ENCODE data around the gene KRTAP9-4. TPM values are rescaled to one million over a fixed set of nuclear protein-coding genes. Genes with fewer than 3 reads are reported as not detected.
"Not testable (repeated sequence)": the region's sequence is repeated elsewhere in the genome, so short reads cannot be mapped to it uniquely, and the experiment has no call there.

The KRTAP9-4 gene, protein sequence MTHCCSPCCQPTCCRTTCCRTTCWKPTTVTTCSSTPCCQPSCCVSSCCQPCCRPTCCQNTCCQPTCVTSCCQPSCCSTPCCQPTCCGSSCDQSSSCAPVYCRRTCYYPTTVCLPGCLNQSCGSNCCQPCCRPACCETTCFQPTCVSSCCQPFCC
- not detected in 2 replicates for total RNA-seq (2021; fragmentation: NEBNext Ultra II Directional; extraction: Animal tissue kit (Norgen Biotek cat#: 25700))
- 0.13 TPM in 1 of 2 replicates, not detected in the other for polyA plus RNA-seq (2011; rRNA removed)
- not detected for polyA plus RNA-seq (2011; cell fraction: cytosol; rRNA removed)
- not detected for polyA plus RNA-seq (2011; cell fraction: nucleus; rRNA removed)
- polyA plus RNA-seq (2012, experiment 1 of 2) = not detected in 4 replicates
- not detected for polyA plus RNA-seq (2012, experiment 2 of 2)
- polyA plus RNA-seq (2013, experiment 1 of 2) = not detected
- not detected for polyA plus RNA-seq (2013, experiment 2 of 2)
- polyA minus RNA-seq (2011; rRNA and poly(A)+ RNA removed) = not detected in 2 replicates
- polyA minus RNA-seq (2011; cell fraction: cytosol; rRNA and poly(A)+ RNA removed) = not detected
- polyA minus RNA-seq (2011; cell fraction: nucleus; rRNA and poly(A)+ RNA removed) = not detected
- long read RNA-seq, experiment 1 = 0 reads
- long read RNA-seq, experiment 2 = 0 reads

- H3K4me2 ChIP-seq (ENCODE audit: insufficient read depth in 1 of 2, low read depth in 2 of 2, low read length in 2 of 2); H3K4me1 ChIP-seq (replicated peaks in 1 of 4; ENCODE audit: control insufficient read depth in 3 of 4, insufficient read depth in 4 of 4, low read length in 3 of 4); H3K4ac ChIP-seq (replicated peaks; ENCODE audit: insufficient read length, low read depth, low read length); H4K5ac ChIP-seq (ENCODE audit: insufficient read length, low read depth, low read length); H3K14ac ChIP-seq (ENCODE audit: insufficient read length); H4K91ac ChIP-seq (replicated peaks; ENCODE audit: insufficient read length, low read length); H4K8ac ChIP-seq (ENCODE audit: extremely low read depth, insufficient read depth, low read length); FAIRE-seq; POLR2A ChIA-PET (ENCODE audit: partially characterized antibody); H2AK5ac ChIP-seq (ENCODE audit: low read depth, low read length); H2BK5ac ChIP-seq (ENCODE audit: low read depth, low read length); H3K9ac ChIP-seq (replicated peaks in 1 of 4; ENCODE audit: extremely low read depth in 1 of 4, low read depth in 3 of 4, low read length in 3 of 4); H3K27me3 ChIP-seq (replicated peaks in 1 of 4; ENCODE audit: control insufficient read depth in 3 of 4, extremely low read depth in 1 of 4, insufficient read depth in 3 of 4, low read length in 3 of 4); H3K18ac ChIP-seq (ENCODE audit: extremely low read depth, low read length); H3K36me3 ChIP-seq (ENCODE audit: control insufficient read depth in 2 of 4, insufficient read depth in 4 of 4, low read length in 3 of 4); H3K9me3 ChIP-seq (ENCODE audit: insufficient read depth in 2 of 2, low read depth in 1 of 2, low read length in 1 of 2); H3K23ac ChIP-seq (ENCODE audit: insufficient read length); H3K27ac ChIP-seq (ENCODE audit: low read depth, low read length); H2BK120ac ChIP-seq (replicated peaks; ENCODE audit: low read depth, low read length); H3K79me2 ChIP-seq (ENCODE audit: control insufficient read depth in 1 of 2, insufficient read depth in 2 of 2, low read length in 2 of 2); H4K20me1 ChIP-seq (replicated peaks in 1 of 2; ENCODE audit: control insufficient read depth in 1 of 2, insufficient read depth in 2 of 2, low read length in 2 of 2); H3K4me3 ChIP-seq (ENCODE audit: extremely low read depth in 1 of 4, insufficient read depth in 2 of 4, low read depth in 3 of 4, low read length in 4 of 4); DNase-seq (ENCODE audit: low read depth in 1 of 2, low spot score in 2 of 2); H3K23me2 ChIP-seq (ENCODE audit: low read depth, low read length); H2BK12ac ChIP-seq (ENCODE audit: low read depth, low read length); H3K79me1 ChIP-seq (ENCODE audit: low read depth, low read length); H3K56ac ChIP-seq (replicated peaks; ENCODE audit: insufficient read length, low read depth, low read length); H2BK15ac ChIP-seq (ENCODE audit: low read length); H2BK20ac ChIP-seq (ENCODE audit: low read length); H2AFZ ChIP-seq (ENCODE audit: low read length): not testable (repeated sequence)
- 100% methylated on average over 1 of the region's 2 CpGs; no CpG with 5 or more reads in 1 of the 2 experiments for WGBS, 2 experiments (ENCODE audit: extremely low coverage in 1 of 2, insufficient coverage in 1 of 2, insufficient read length in 1 of 2, insufficient replicate concordance in 2 of 2, low coverage in 1 of 2, low lambda C conversion rate in 2 of 2, missing lambda C conversion rate in 1 of 2)
- CTCF ChIA-PET (ENCODE audit: partially characterized antibody) = interaction anchor here (0.8 to 1.1 kb wide), 3 partner anchors 74 to 413 kb away, joined by 3 read pairs; no protein-coding TSS in a partner anchor
These were observed at the start of gene KRTAP9-4 for GRCh38 chr17:41249637-41250240. Gene KRTAP9-4, plus strand, starts transcription at chr17:41249687. Its CDS starts 34 bp downstream, at chr17:41249721.
